Neural progenitor cell (in vitro differentiated cells): ENCODE results near the gene MGAT1.

ENCODE experiments used
- EZH2 ChIP-seq: fragments of 200-600 bp; sonication (generic); IDR thresholded peaks from 2 replicates; pipeline ENCODE4 v1.6.1; 2017; ENCODE audit warnings: antibody characterized with exemption, mild to moderate bottlenecking, moderate library complexity
- EZH2phosphoT487 ChIP-seq: fragments of 200-600 bp; sonication (generic); IDR thresholded peaks from 2 replicates; pipeline ENCODE4 v1.6.1; 2017; ENCODE audit warnings: antibody characterized with exemption
- TF ChIP-seq, protein P1 (sequence below): fragments of 200-600 bp; sonication (generic); IDR thresholded peaks from 2 replicates; pipeline ENCODE4 v1.5.1; 2017; ENCODE audit warnings: antibody characterized with exemption, mild to moderate bottlenecking

GRCh38 chr5:180782748-180783147 is 19.9 kb downstream of the MGAT1 start:
- TF ChIP-seq, protein P1, sequence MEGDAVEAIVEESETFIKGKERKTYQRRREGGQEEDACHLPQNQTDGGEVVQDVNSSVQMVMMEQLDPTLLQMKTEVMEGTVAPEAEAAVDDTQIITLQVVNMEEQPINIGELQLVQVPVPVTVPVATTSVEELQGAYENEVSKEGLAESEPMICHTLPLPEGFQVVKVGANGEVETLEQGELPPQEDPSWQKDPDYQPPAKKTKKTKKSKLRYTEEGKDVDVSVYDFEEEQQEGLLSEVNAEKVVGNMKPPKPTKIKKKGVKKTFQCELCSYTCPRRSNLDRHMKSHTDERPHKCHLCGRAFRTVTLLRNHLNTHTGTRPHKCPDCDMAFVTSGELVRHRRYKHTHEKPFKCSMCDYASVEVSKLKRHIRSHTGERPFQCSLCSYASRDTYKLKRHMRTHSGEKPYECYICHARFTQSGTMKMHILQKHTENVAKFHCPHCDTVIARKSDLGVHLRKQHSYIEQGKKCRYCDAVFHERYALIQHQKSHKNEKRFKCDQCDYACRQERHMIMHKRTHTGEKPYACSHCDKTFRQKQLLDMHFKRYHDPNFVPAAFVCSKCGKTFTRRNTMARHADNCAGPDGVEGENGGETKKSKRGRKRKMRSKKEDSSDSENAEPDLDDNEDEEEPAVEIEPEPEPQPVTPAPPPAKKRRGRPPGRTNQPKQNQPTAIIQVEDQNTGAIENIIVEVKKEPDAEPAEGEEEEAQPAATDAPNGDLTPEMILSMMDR: no peak
- TF ChIP-seq EZH2: no peak
- TF ChIP-seq EZH2phosphoT487: no peak
